NCI-H82 treated with DMSO at 0.1 percent for 48 hours (cell line): Measurements from ENCODE around the gene PLD2.
"Not testable (repeated sequence)": the region's sequence is repeated elsewhere in the genome, so short reads cannot be mapped to it uniquely, and the experiment has no call there.

Experiments
- DNase-seq: peaks from one replicate; lab custom pipeline; 2025; ENCODE audit not compliant: unreplicated experiment; lab: John Stamatoyannopoulos, UW

The PLD2 gene

DNA sequence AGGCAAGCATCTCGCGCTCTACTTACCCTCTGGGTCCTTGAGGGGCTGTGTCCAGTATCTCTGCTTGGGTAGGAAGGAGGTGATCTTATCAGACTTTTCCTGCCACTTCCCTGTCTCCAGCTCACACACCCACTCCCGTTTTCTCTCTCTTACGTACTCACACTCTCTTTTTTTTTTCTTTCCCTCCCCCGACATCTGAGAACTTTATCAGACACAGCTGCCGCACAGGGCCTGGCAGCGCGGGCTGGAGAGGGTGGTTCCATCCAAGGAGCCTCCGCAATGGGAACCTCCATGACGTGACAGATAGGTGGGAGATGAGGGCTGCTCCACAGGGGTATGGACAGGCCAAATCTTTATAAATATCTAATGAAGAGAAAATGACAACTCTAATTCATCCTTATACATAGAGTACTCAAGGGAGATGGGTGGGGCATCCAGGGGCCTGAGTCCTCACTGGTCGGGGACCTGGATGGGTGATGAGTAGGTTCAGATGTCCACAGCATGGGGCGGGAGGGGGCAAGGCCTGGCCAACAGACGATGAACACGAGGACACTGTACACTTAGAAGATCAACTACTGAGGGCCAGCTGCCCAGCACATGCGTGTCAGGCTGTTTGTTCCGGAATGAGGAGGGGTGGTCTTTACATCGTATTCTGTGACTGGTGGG, 49.5 kb downstream of the PLD2 start:
- no peak for DNase-seq

GRCh38 chr17:4856937-4857314, 50.0 kb downstream of the PLD2 start:
- no peak for DNase-seq

DNA sequence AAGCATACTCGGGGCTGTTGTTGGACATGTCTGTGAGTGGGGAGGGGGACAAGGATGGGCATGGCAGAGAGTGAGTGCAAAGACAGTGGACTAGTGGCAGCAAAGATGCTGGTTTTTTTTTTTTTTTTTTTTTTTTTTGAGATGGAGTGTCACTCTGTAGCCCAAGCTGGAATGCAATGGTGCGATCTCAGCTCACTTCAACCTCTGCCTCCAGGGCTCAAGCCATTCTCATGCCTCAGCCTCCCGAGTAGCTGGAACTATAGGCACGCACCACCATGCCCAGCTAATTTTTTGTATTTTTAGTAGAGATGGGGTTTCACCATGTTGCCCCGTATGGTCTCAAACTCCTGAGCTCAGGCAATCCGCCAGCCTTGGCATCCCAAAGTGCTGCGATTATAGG, 50.4 kb downstream of the PLD2 start:
- not testable (repeated sequence) for DNase-seq

DNA sequence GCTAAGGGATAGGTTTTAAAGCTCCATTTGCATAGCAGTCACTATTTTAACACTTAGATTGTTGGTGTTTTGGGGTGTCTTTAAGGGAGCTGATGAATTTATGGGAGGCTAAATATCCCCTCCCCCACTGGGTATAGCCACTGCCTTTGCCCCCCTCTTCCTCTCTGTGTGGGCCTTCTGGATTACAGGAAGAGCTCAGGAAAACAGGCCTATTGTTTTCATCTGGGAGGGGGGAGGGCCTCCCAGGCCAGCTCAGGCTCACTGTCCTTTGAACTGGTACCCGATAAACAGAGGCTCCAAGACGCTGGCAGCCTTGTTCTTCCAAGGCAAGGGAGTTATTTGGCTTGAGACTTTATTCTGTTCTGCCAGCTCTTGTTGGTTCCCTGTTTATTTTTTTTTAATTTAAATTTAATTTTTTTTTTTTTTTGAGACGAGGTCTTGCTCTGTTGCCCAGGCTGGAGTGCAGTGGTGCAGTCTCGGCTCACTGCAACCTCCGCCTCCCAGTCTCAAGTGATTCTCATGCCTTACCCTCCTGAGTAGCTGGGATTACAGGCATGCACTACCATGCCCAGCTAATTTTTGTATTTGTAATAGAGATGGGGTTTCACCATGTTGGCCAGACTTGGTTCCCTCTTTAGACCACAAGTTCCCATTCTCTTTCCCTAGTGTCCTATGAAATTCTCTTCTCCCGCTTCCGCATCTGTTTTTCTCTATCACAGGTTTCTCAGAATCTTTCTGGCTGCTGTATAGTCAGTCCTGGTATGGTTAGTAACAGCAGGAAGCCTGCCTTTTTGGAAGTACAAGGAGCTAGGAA, 51.3 kb downstream of the PLD2 start:
- DNase-seq, result peak; percentile 56

- DNase-seq, result no peak
These were observed 51.9 kb downstream of the PLD2 start for GRCh38 chr17:4858882-4859260.

- no peak for DNase-seq
These were observed 53.1 kb downstream of the PLD2 start for GRCh38 chr17:4859816-4860625.

DNA sequence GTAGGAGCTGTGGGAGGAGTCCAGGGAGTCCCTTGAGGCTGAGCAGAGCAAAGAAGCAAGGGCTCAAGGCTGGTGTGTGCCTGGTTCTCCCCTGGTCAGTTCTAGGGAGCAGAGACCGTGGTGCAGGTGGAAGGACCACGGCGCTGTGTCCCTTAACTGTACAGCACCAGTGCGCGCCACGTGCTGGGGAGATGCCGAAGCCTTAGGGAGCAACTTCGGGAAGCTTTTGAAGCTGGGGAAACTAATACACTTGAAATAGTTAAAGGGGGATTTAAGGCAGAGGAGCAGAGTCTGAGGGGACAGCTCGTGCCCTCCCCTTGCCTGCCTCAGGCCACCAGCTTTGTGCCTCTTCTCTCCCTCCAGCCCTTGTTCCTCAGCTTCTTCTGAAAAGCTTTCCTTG, 53.7 kb downstream of the PLD2 start:
- no peak for DNase-seq

- no peak for DNase-seq
These were observed 54.1 kb downstream of the PLD2 start for GRCh38 chr17:4861052-4861451.

- DNase-seq, result no peak
These were observed 55.8 kb downstream of the PLD2 start for GRCh38 chr17:4862720-4863119.

- DNase-seq, result no peak
These were observed 56.4 kb downstream of the PLD2 start for GRCh38 chr17:4863321-4863720.

DNA sequence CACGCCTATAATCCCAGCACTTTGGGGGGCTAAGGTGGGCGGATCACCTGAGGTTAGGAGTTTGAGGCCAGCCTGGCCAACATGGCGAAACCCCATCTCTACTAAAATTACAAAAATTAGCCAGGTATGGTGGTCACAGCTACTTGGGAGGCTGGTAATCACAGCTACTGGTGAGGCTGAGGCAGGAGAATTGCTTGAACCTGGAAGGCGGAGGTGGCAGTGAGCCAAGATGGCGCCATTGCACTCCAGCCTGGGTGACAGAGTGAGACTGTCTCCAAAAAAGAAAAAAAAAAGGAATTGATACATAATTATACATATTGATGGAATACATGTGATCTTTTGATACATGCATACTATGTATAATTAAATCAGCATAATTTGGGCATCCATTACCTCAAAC, 60.6 kb downstream of the PLD2 start:
- not testable (repeated sequence) for DNase-seq

- not testable (repeated sequence) for DNase-seq
These were observed 62.4 kb downstream of the PLD2 start for GRCh38 chr17:4869058-4869998.

- no peak for DNase-seq
These were observed 63.9 kb downstream of the PLD2 start for GRCh38 chr17:4870855-4871254.

GRCh38 chr17:4872786-4873185, 65.8 kb downstream of the PLD2 start:
- no peak for DNase-seq
